ENCODE measurements around the gene CAMK2B. TPM values are rescaled to one million over a fixed set of nuclear protein-coding genes. Genes with fewer than 3 reads are reported as not detected.
"Not testable (repeated sequence)": the region's sequence is repeated elsewhere in the genome, so short reads cannot be mapped to it uniquely, and the experiment has no call there.

CAMK2B gene
- total RNA-seq, 1 experiment from 2014 or later: not detected

DNA sequence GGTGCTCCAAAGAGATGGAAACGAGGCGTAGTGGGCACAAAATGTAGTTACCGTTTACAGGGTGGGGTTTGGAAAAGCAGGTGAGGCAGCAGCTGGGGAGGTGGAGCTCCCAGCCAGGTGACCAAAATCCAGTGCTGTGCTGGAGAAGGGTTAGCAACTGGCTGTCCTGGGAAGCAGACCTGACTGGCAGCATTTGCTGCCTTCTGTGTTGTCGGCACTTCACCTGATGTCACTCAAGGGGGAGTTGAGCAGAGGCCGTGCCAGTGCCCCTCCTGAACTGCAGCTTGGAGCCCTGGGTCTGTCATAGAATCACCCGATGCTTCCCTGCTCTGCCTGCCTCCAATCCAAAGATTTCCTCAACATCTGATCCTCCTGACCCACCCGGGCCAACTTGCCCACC, 148.9 kb downstream of the CAMK2B start:
- no peak for DNase-seq
- POLR2A ChIA-PET: no interaction called here
- TF ChIP-seq, protein P1, sequence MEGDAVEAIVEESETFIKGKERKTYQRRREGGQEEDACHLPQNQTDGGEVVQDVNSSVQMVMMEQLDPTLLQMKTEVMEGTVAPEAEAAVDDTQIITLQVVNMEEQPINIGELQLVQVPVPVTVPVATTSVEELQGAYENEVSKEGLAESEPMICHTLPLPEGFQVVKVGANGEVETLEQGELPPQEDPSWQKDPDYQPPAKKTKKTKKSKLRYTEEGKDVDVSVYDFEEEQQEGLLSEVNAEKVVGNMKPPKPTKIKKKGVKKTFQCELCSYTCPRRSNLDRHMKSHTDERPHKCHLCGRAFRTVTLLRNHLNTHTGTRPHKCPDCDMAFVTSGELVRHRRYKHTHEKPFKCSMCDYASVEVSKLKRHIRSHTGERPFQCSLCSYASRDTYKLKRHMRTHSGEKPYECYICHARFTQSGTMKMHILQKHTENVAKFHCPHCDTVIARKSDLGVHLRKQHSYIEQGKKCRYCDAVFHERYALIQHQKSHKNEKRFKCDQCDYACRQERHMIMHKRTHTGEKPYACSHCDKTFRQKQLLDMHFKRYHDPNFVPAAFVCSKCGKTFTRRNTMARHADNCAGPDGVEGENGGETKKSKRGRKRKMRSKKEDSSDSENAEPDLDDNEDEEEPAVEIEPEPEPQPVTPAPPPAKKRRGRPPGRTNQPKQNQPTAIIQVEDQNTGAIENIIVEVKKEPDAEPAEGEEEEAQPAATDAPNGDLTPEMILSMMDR (IDR thresholded peaks at IDR 0.05; ENCODE audit: insufficient read depth in 1 of 2, low read depth in 1 of 2, low read length in 1 of 2, severe bottlenecking in 1 of 2, unreplicated experiment in 1 of 2): no peak
- Mint-ChIP-seq H3K27ac (ENCODE audit: unreplicated experiment) (no peak overlapping the region), H3K36me3 (ENCODE audit: insufficient read depth, unreplicated experiment) (no peaks in the 10 kb centered on the region), H3K27me3 (ENCODE audit: insufficient read depth, unreplicated experiment) (peaks cover 11% of the 10 kb centered on the region), H3K4me1 (ENCODE audit: low read depth, unreplicated experiment) (no peaks in the 10 kb centered on the region), H3K9me3 (ENCODE audit: unreplicated experiment) (no peaks in the 10 kb centered on the region), H3K4me3 (ENCODE audit: unreplicated experiment) (no peak overlapping the region)
- H3K27me3 ChIP-seq (replicated peaks; ENCODE audit: control insufficient read depth, insufficient read depth, low read length): no peaks in the 10 kb centered on the region
- CTCF ChIA-PET: no interaction called here
- intact Hi-C loops (cut with micrococcal nuclease; ENCODE audit: unreplicated experiment): no loop called here
- peaks cover 9% of the 10 kb centered on the region; the same call in 1 of the 2 replicates for H3K4me1 ChIP-seq
- H3K4me3 ChIP-seq (ENCODE audit: low read depth, low read length): no peak overlapping the region
- no peaks in the 10 kb centered on the region for H3K36me3 ChIP-seq (ENCODE audit: control insufficient read depth, insufficient read depth, low read length)
- H3K9me3 ChIP-seq: no peaks in the 10 kb centered on the region
- BruUV-seq (replicated peaks): no TSS peak

DNA sequence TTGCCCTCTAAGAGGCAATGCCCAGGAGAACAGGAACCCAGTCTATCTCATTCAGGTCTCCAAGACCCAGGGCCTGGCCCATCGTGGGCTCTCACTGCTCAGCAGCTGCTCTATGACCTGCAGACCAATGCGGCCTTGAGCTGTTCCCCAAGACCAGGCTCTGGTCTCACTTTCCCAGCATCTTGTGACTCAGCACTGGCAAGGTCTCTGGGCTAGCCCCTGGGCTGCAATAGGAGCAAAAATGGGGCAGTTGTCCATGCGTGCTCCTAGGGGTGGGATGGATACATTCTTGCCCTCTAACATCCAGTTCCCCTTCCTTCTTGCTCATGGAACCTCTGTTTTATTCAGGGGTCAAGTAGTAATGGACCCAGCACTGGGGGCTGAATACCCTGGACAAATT, 149.7 kb downstream of the CAMK2B start:
- no peak overlapping the region for H3K4me3 ChIP-seq (ENCODE audit: low read depth, low read length)
- ChIA-PET POLR2A (no interaction called here), CTCF (no interaction called here)
- H3K36me3 ChIP-seq (ENCODE audit: control insufficient read depth, insufficient read depth, low read length): no peaks in the 10 kb centered on the region
- TF ChIP-seq, protein P1 (IDR thresholded peaks at IDR 0.05; ENCODE audit: insufficient read depth in 1 of 2, low read depth in 1 of 2, low read length in 1 of 2, severe bottlenecking in 1 of 2, unreplicated experiment in 1 of 2): no peak
- Mint-ChIP-seq H3K9me3 (ENCODE audit: unreplicated experiment) (no peaks in the 10 kb centered on the region), H3K36me3 (ENCODE audit: insufficient read depth, unreplicated experiment) (no peaks in the 10 kb centered on the region), H3K27me3 (ENCODE audit: insufficient read depth, unreplicated experiment) (peaks cover 14% of the 10 kb centered on the region), H3K4me1 (ENCODE audit: low read depth, unreplicated experiment) (no peaks in the 10 kb centered on the region), H3K4me3 (ENCODE audit: unreplicated experiment) (no peak overlapping the region), H3K27ac (ENCODE audit: unreplicated experiment) (no peak overlapping the region)
- no peak for DNase-seq
- H3K4me1 ChIP-seq: peaks cover 6% of the 10 kb centered on the region; the same call in 1 of the 2 replicates
- intact Hi-C loops (cut with micrococcal nuclease; ENCODE audit: unreplicated experiment): no loop called here
- no TSS peak for BruUV-seq (replicated peaks)
- H3K9me3 ChIP-seq: no peaks in the 10 kb centered on the region
- H3K27me3 ChIP-seq (replicated peaks; ENCODE audit: control insufficient read depth, insufficient read depth, low read length): no peaks in the 10 kb centered on the region

DNA sequence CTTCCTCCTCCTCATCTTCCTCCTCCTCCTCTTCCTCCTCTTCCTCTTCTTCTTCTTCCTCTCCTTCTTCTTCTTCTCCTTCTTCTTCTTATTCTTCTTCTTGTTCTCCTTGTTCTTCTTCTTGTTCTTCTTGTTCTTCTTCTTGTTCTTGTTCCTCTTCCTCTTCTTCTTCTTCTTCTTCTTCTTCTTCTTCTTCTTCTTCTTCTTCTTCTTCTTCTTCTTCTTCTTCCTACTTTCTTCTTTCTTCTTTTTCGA, 150.8 kb downstream of the CAMK2B start:
- H3K4me1 ChIP-seq; H3K4me3 Mint-ChIP-seq (ENCODE audit: unreplicated experiment); H3K9me3 ChIP-seq; H3K4me1 Mint-ChIP-seq (ENCODE audit: low read depth, unreplicated experiment); BruUV-seq (replicated peaks); H3K9me3 Mint-ChIP-seq (ENCODE audit: unreplicated experiment); H3K27me3 ChIP-seq (replicated peaks; ENCODE audit: control insufficient read depth, insufficient read depth, low read length); H3K27ac Mint-ChIP-seq (ENCODE audit: unreplicated experiment); H3K4me3 ChIP-seq (ENCODE audit: low read depth, low read length); H3K36me3 Mint-ChIP-seq (ENCODE audit: insufficient read depth, unreplicated experiment); CTCF ChIA-PET; DNase-seq; POLR2A ChIA-PET; H3K36me3 ChIP-seq (ENCODE audit: control insufficient read depth, insufficient read depth, low read length); intact Hi-C loops (cut with micrococcal nuclease; ENCODE audit: unreplicated experiment): not testable (repeated sequence)
- peaks cover 15% of the 10 kb centered on the region for H3K27me3 Mint-ChIP-seq (ENCODE audit: insufficient read depth, unreplicated experiment)

DNA sequence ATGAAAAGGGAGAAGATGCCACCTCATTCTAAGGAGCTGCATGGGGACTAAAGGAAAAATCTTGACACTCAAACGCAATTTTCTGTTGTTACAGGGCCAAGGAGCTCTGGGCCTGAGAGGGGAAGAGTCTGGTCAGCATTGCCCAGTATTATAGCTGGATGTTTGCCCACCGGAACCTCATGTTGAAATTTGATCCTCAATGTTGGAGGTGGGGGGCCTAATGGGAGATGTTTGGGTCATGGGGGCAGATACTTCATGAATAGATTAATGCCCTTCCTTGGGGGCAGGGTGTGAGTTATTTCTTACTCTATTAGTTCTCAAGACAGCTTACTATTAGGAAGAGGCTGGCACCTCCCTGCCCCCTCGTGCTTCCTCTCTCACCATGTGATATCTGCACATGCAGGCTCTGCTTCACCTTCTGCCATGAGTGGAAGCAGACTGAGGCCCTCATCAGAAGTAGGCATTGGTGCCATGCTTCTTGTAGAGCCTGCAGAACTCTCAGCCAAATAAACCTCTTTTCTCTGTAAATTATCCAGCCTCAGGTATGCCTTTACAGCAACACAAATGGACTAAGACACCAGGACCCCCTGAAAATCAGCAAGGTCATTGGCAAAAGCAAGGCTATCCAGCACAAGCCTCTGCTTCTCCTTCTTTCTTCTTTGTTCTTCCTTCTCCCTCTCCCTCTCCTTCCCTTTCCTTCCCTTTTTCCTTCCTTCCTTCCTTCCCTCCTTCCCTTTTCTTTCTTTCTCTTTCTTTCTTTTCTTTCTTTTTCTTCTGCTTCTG, 151.3 kb downstream of the CAMK2B start:
- no TSS peak for BruUV-seq (replicated peaks)
- H3K36me3 Mint-ChIP-seq (ENCODE audit: insufficient read depth, unreplicated experiment): no peaks in the 10 kb centered on the region
- Histone ChIP-seq H3K4me1 (no peaks in the 10 kb centered on the region), H3K9me3 (no peaks in the 10 kb centered on the region), H3K27me3 (replicated peaks; ENCODE audit: control insufficient read depth, insufficient read depth, low read length) (no peaks in the 10 kb centered on the region), H3K4me3 (ENCODE audit: low read depth, low read length) (no peak overlapping the region), H3K36me3 (ENCODE audit: control insufficient read depth, insufficient read depth, low read length) (no peaks in the 10 kb centered on the region)
- ChIA-PET POLR2A (no interaction called here), CTCF (no interaction called here)
- H3K4me3 Mint-ChIP-seq (ENCODE audit: unreplicated experiment): no peak overlapping the region
- H3K27ac Mint-ChIP-seq (ENCODE audit: unreplicated experiment): no peak overlapping the region
- H3K9me3 Mint-ChIP-seq (ENCODE audit: unreplicated experiment): no peaks in the 10 kb centered on the region
- TF ChIP-seq, protein P1 (IDR thresholded peaks at IDR 0.05; ENCODE audit: insufficient read depth in 1 of 2, low read depth in 1 of 2, low read length in 1 of 2, severe bottlenecking in 1 of 2, unreplicated experiment in 1 of 2): no peak
- no peaks in the 10 kb centered on the region for H3K4me1 Mint-ChIP-seq (ENCODE audit: low read depth, unreplicated experiment)
- no peak for DNase-seq
- H3K27me3 Mint-ChIP-seq (ENCODE audit: insufficient read depth, unreplicated experiment): peaks cover 12% of the 10 kb centered on the region
- intact Hi-C loops (cut with micrococcal nuclease; ENCODE audit: unreplicated experiment): no loop called here

All from Caco-2 (cell line).